GM12872 (cell line): Measurements from ENCODE around the gene IRX2.

Experiments used
- TF ChIP-seq, protein P1 (sequence below): IDR thresholded peaks from 3 replicates; pipeline ENCODE4 v1.5.1; 2011; ENCODE audit warnings: low read depth, mild to moderate bottlenecking, low read length, moderate library complexity; ENCODE audit not compliant: insufficient read depth

The IRX2 gene

DNA sequence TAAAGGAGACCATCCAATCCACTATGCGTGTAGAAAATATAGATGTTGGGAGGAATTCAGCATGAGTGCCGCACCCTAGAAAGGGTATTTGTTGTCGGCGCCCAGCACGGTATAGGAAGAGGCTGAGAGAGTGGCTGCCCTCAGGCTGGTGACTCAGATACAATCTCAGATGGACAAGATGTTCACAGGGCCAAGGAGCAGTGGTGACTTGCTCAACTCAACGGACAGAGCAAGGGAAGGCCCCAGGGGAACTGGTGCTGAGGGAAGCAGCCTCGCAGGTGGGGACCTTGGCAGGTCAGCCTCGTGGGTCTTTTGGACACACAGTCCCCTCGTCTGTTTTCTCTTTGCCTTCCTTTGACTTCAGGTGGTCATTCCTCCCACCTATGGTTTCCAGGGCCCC lies 28.0 kb upstream of the IRX2 start:
- TF ChIP-seq, protein P1, sequence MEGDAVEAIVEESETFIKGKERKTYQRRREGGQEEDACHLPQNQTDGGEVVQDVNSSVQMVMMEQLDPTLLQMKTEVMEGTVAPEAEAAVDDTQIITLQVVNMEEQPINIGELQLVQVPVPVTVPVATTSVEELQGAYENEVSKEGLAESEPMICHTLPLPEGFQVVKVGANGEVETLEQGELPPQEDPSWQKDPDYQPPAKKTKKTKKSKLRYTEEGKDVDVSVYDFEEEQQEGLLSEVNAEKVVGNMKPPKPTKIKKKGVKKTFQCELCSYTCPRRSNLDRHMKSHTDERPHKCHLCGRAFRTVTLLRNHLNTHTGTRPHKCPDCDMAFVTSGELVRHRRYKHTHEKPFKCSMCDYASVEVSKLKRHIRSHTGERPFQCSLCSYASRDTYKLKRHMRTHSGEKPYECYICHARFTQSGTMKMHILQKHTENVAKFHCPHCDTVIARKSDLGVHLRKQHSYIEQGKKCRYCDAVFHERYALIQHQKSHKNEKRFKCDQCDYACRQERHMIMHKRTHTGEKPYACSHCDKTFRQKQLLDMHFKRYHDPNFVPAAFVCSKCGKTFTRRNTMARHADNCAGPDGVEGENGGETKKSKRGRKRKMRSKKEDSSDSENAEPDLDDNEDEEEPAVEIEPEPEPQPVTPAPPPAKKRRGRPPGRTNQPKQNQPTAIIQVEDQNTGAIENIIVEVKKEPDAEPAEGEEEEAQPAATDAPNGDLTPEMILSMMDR, result no peak

DNA sequence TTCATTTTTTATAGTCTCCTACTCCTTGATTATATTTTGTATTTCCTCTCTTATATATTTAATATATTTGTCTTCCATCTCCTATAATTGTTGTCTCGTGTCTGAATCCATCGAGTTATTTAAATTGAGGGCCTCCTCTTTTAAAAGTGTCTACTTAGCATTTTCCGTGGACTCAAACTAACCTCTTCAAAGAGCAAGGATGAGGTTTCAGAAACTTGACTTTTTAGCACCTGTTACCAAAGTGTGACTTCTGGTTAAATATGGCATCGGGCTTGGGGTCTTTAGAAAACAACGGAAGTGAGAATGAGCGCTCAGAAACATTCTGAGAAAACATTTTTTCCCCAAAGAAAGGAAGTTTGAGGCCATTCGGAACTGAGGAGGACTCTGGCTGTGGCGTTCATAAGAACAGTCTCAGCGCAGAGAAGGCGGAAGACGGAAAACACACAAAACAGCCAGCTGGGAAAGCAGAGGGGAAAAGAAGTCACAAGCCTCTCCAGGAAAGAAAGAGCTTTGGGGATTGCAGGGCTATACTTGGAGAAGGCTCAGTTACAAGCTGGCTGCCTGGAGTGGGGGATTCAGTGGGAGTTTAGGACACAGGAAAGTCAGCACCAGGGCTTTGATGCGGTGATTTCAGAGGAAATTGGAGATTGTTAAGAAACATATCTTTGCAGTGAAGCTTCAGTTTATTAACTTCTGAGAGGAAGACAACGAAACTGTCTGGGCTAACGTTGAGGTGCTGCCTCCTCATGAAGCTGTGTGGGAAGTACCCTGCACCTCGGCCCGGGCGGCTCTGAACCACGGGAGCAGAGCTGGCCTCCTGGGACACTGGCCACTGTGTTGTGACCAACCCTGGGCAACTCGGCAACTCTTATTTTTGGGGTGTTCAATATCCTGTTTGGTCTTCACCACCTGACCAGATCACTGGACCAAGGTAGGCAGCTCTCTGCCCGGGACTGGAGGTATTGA lies 25.1 kb upstream of the IRX2 start:
- TF ChIP-seq, protein P1, result no peak

DNA sequence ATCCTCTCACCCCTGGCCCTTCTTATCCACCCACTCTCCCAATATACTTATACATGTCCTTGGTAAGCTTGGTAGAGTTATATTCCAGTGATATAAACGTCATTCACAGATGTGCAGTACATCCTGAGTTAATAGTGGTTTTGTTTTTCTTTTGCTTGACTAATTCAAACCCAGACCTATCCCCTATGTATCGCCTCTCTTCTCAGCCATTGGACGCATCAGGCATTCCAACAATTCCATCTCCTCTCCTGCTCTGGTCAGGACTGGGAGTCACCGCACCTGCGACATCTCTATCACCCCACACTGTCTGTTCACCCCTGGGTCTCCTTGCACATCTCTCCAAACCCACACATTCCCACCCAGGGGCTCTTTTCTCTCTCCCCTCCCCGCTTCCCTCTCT lies 21.9 kb upstream of the IRX2 start:
- TF ChIP-seq, protein P1, result no peak

DNA sequence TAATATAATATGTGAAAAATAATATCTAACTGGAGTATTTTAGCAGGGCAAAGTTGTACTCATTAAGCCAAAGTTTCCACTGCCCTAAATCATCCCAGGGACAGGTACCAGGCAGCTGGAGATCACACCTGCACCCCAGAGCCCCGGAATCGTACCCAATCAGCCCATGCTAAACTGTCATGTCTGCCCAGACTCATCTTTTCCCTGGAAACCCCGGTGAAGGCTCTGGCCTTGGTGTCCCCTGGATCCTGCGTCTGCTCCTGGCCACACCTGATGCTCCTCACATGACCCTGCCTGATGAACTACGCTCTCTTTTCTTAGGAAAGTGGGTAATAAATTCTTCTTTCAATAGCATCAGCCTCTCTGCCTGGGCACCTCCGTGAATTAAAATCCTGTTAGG lies 15.6 kb upstream of the IRX2 start:
- TF ChIP-seq, protein P1, result no peak

DNA sequence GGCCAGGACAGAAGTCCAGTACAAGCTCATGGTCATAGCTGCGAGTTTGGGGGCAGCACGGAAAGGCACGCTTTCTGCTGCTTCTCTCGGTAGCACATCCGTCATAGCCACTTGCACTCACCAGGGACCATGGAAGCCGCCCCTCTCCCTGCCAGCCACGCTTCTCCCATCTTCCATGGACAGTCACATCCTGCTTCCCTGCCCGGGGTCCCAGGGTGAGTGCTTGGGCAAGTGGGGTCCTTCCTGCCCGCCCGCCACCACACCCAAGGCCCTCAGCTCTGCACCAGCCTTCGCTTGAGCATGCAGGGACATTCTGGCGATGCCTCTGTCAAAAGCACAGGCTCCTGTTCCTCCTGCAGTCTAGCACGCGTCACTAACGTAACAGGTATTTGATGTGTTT lies 13.1 kb upstream of the IRX2 start:
- TF ChIP-seq, protein P1, result no peak

DNA sequence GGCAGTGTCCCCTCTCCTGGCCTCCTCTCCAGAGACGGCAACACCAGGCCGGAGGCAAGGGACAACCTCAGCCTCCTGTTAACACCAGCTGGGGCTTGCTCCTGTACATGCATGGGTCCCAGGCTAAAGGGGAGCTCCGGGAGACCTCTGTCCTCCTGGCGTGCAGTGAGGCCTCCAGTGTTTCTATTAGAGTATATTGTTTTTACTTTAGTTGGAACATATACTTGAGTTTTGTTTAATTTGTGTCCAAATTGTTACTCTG lies 12.0 kb upstream of the IRX2 start:
- TF ChIP-seq, protein P1, result no peak

DNA sequence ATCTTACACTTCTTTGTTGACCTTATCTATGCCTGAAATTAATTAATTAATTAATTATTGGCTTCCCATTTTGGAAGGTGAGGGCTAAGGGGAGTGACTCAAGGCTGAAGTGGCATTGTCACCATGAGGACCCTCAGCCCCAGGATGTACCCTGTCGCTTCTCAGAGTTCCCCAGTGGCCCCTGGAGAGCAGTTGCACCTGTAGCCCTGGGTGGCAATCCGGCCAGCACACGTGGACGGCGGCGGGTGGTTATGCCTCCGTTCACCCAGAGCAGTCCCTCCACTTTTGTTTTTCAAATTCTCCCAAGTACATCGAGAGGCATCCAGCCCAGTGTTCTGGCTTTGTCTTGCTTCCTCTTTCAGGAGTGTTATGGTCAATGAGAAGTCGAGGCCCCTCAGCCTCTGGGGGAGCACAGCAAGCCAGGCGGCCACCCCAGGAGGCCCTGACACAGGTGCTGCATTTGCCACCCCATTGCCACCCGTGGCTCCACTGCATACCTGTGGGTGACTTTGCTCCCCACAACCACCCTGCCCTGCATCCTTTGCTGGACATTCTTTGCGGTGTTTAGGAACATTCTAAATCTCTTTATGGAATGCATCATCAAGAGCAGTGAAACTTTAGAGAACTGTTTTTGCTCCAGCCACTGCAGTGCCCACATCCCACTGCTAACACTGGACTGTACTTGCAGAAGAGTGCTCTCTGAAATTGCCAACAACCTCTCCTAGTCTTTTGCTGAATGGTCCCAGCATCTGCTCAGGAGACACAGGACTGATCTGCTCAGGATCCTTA lies 11.5 kb upstream of the IRX2 start:
- TF ChIP-seq, protein P1, result no peak
